ENCODE measurements around the gene HSBP1L1. TPM values are rescaled to one million over a fixed set of nuclear protein-coding genes. Genes with fewer than 3 reads are reported as not detected.

The HSBP1L1 gene
- total RNA-seq, 1 donor from 2014 or later, result not detected

DNA sequence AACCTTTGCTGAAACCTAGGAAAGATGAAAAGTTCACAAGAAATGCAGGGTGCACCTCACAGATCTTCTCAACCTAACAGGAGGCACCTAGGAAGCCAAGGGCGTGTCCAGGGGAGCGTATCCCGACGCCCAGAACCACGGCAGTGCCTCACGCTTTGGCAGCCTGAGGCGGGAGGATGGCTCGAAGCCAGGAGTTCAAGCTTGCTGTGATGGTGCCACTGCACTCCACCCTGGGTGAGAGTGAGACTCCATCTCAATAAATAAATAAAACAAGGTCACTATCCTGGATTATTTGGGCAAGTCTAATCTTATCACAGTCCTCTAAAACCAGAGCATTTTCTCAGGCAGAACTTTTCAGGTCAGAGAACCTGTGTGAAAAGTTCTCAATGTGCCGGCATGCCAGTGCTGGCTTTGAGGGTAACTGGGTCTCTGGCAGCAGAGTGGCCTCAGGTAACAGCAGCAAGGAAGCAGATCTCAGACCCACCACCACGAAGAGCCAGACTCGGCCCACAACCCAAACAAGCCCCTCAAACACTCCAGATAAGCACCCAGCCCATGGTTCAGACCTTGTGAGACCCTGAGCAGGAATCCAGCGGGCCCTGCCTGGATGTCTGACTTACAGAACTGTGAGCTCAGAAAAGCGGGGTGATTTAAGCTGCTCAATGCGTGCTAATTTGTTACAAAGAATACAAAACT is 11.7 kb downstream of the HSBP1L1 start:
- H3K27me3 Mint-ChIP-seq (ENCODE audit: unreplicated experiment), result peaks cover 3% of the 10 kb centered on the region

DNA sequence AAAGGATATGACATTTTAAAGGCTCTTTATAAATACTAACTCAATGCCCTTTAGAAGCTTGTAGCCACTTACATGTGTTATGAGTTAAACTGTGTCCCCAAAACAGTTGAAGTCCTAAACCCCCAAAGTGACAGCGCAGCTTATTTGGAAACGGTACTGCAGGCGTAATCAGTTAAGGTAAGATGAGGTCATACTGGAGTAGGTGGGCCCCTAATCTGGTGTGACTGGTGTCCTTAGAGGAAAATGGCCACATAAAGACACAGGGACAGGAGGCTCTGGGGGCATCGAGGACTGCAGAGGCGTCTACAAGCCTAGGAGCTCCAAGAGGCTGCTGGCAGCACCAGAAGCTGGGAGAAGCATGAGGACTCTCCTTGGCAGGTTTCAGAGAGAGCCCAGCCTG is 15.4 kb downstream of the HSBP1L1 start:
- H3K27ac Mint-ChIP-seq (ENCODE audit: unreplicated experiment), result no peak overlapping the region
- TF ChIP-seq CTCF (IDR thresholded peaks at IDR 0.05; ENCODE audit: partially characterized antibody, unreplicated experiment), result no peak
- H3K9me3 Mint-ChIP-seq (ENCODE audit: unreplicated experiment), result peaks cover 3% of the 10 kb centered on the region
- H3K36me3 Mint-ChIP-seq (ENCODE audit: unreplicated experiment), result peaks cover 2% of the 10 kb centered on the region
- H3K27me3 Mint-ChIP-seq (ENCODE audit: unreplicated experiment), result peaks cover 3% of the 10 kb centered on the region
- H3K4me1 Mint-ChIP-seq (ENCODE audit: low read depth, unreplicated experiment), result peaks cover 4% of the 10 kb centered on the region
- no peak for DNase-seq
- H3K4me3 Mint-ChIP-seq (ENCODE audit: unreplicated experiment), result no peak overlapping the region

More for the DNA sequence above, 11.7 kb downstream of the HSBP1L1 start:
- Mint-ChIP-seq H3K36me3 (ENCODE audit: unreplicated experiment) (peaks cover 8% of the 10 kb centered on the region), H3K9me3 (ENCODE audit: unreplicated experiment) (peaks cover 3% of the 10 kb centered on the region), H3K27ac (ENCODE audit: unreplicated experiment) (no peak overlapping the region), H3K4me1 (ENCODE audit: low read depth, unreplicated experiment) (peaks cover 2% of the 10 kb centered on the region), H3K4me3 (ENCODE audit: unreplicated experiment) (no peak overlapping the region)
- no peak for TF ChIP-seq CTCF (IDR thresholded peaks at IDR 0.05; ENCODE audit: partially characterized antibody, unreplicated experiment)
- no peak for DNase-seq

DNA sequence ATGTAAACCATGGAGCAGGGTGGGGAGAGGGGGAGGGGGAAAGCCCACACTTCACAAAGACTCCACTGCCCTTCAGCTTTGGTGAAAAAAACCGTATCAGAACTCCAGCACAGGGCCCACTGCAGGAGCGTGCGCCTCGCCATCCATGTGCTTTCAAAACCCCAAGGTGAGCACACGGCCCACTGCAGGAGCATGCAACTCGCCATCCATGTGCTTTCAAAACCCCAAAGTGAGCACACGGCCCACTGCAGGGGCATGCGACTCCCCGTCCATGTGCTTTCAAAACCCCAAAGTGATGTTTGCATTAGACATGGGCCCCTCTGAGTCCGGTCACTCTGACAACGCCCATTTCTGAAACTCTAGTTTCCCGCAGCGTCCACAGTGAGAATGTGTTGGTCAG is 16.1 kb downstream of the HSBP1L1 start:
- Mint-ChIP-seq H3K4me3 (ENCODE audit: unreplicated experiment) (no peak overlapping the region), H3K4me1 (ENCODE audit: low read depth, unreplicated experiment) (peaks cover 5% of the 10 kb centered on the region), H3K9me3 (ENCODE audit: unreplicated experiment) (no peaks in the 10 kb centered on the region), H3K27ac (ENCODE audit: unreplicated experiment) (no peak overlapping the region), H3K27me3 (ENCODE audit: unreplicated experiment) (peaks cover 2% of the 10 kb centered on the region), H3K36me3 (ENCODE audit: unreplicated experiment) (peaks cover 5% of the 10 kb centered on the region)
- no peak for DNase-seq
- no peak for TF ChIP-seq CTCF (IDR thresholded peaks at IDR 0.05; ENCODE audit: partially characterized antibody, unreplicated experiment)

DNA sequence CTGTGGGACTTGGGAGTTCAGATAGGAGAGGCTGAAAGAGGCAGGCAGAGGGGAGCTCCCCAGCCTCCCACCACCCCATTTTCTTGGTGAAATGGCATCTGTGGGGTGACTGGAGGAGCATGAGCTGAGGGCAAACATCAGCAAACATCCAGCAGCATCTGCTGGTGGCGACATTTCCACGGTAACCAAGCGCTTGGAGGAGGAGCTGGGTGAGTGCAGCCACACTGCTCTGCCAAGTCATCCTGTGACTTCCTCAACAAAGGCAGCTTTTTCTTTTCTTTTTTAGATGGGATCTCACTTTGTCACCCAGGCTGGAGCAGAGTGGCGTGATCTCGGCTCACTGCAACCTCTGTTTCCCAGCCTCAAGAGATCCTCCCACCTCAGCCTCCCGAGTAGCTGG is 18.3 kb downstream of the HSBP1L1 start:
- H3K27ac Mint-ChIP-seq (ENCODE audit: unreplicated experiment), result no peak overlapping the region
- no peak for DNase-seq
- TF ChIP-seq CTCF (IDR thresholded peaks at IDR 0.05; ENCODE audit: partially characterized antibody, unreplicated experiment), result no peak
- no peak overlapping the region for H3K4me3 Mint-ChIP-seq (ENCODE audit: unreplicated experiment)
- peaks cover 18% of the 10 kb centered on the region for H3K4me1 Mint-ChIP-seq (ENCODE audit: low read depth, unreplicated experiment)
- H3K36me3 Mint-ChIP-seq (ENCODE audit: unreplicated experiment), result peaks cover 5% of the 10 kb centered on the region
- H3K27me3 Mint-ChIP-seq (ENCODE audit: unreplicated experiment), result no peaks in the 10 kb centered on the region
- H3K9me3 Mint-ChIP-seq (ENCODE audit: unreplicated experiment), result peaks cover 2% of the 10 kb centered on the region

- Mint-ChIP-seq H3K9me3 (ENCODE audit: unreplicated experiment) (peaks cover 3% of the 10 kb centered on the region), H3K27me3 (ENCODE audit: unreplicated experiment) (no peaks in the 10 kb centered on the region), H3K4me3 (ENCODE audit: unreplicated experiment) (no peak overlapping the region), H3K36me3 (ENCODE audit: unreplicated experiment) (peaks cover 5% of the 10 kb centered on the region), H3K27ac (ENCODE audit: unreplicated experiment) (no peak overlapping the region), H3K4me1 (ENCODE audit: low read depth, unreplicated experiment) (peaks cover 18% of the 10 kb centered on the region)
- TF ChIP-seq CTCF (IDR thresholded peaks at IDR 0.05; ENCODE audit: partially characterized antibody, unreplicated experiment), result no peak
- no peak for DNase-seq
These were observed 18.8 kb downstream of the HSBP1L1 start for GRCh38 chr18:79983253-79983652.
